HepG2 (cell line): Measurements from ENCODE around the gene P3H2. TPM values are rescaled to one million over a fixed set of nuclear protein-coding genes. Genes with fewer than 3 reads are reported as not detected.

Source experiments
- ATAC-seq: fragments of 200-7000 bp; cut with Tn5 transposase; 3 replicates; pipeline ENCODE4 v1.9.1; 2020; ENCODE audit warnings: mild to moderate bottlenecking, moderate library complexity
- Bru-seq: library from RNA; stranded (reverse); fragments of 400-500 nt; gene quantifications from one replicate; lab custom pipeline; 2021; lab: Mats Ljungman, UMichigan
- BruChase-seq, 2 experiments: library from RNA; stranded (reverse); fragments of 400-500 nt; gene quantifications; one replicate each; lab custom pipeline; 2021; lab: Mats Ljungman, UMichigan
- BruUV-seq: library from RNA; stranded (reverse); fragments of 400-500 nt; replicated peaks from 2 replicates; lab custom pipeline; 2021; lab: Mats Ljungman, UMichigan
- CTCF ChIA-PET: fragments of 300-600 bp; formaldehyde crosslinking; extraction: SDS; loops from one replicate; lab custom pipeline; 2021; ENCODE audit warnings: low total read pairs, inconsistent platforms, low intra/inter-chr PET ratio; lab: Yijun Ruan, JAX
- POLR2A ChIA-PET: fragments of 350-600 bp; sonication (Branson Sonifier 250); formaldehyde crosslinking; loops from one replicate; lab custom pipeline; 2020; ENCODE audit warnings: antibody characterized with exemption, inconsistent platforms; lab: Yijun Ruan, JAX
- DNase-seq: peaks from one replicate; pipeline ENCODE4 v3.0.0-alpha.2; 2015; ENCODE audit warnings: low spot score
- FAIRE-seq: peaks from 3 replicates; lab custom pipeline; 2011; peaks lifted over from hg19 to GRCh38; lab: Jason Lieb, UNC
- H2AFZ ChIP-seq: one replicate; pipeline ENCODE4 v1.6.1; 2011; ENCODE audit warnings: low read length, inconsistent platforms
- H3K27ac ChIP-seq: fragments of 300-600 bp; 3 replicates; pipeline ENCODE4 v1.8.0; 2011; ENCODE audit warnings: mixed run types, mild to moderate bottlenecking, mixed read lengths, low read length, inconsistent platforms; ENCODE audit not compliant: insufficient read depth; ENCODE audit errors: extremely low read length
- H3K27me3 ChIP-seq, 2 experiments: fragments of 200-600 bp in 1 of 2; 2 replicates in 1 of 2; 3 replicates in 1 of 2; pipeline versions ENCODE4 v1.6.0 to v1.8.0; 2011; ENCODE audit warnings: low read length in 2 of 2, mild to moderate bottlenecking in 2 of 2, moderate library complexity in 2 of 2, inconsistent platforms in 1 of 2; ENCODE audit not compliant: insufficient read depth in 2 of 2, control insufficient read depth in 1 of 2
- H3K36me3 ChIP-seq, 2 experiments: fragments of 200-600 bp in 1 of 2; replicated peaks in 1 of 2; 2 replicates in 1 of 2; 3 replicates in 1 of 2; pipeline versions ENCODE4 v1.5.1 to v1.8.0; 2011; ENCODE audit warnings: low read length in 2 of 2, inconsistent platforms in 1 of 2; ENCODE audit not compliant: insufficient read depth in 2 of 2, control insufficient read depth in 1 of 2
- H3K4me1 ChIP-seq: 2 replicates; pipeline ENCODE4 v1.5.1; 2012; ENCODE audit warnings: low read length, inconsistent platforms; ENCODE audit not compliant: insufficient read depth
- H3K4me2 ChIP-seq: 2 replicates; pipeline ENCODE4 v1.6.0; 2011; ENCODE audit warnings: low read depth, low read length, inconsistent platforms
- H3K4me3 ChIP-seq, 3 experiments: fragments of 200-600 bp in 1 of 3; sonication (generic), shearing (Covaris generic) in 1 of 3; replicated peaks in 1 of 3; 2 replicates each; pipeline ENCODE4 v1.5.1; 2011 to 2016; ENCODE audit warnings: low read length in 3 of 3, inconsistent platforms in 2 of 3, low read depth in 2 of 3, mild to moderate bottlenecking in 2 of 3, control low read depth in 1 of 3, mixed read lengths in 1 of 3; ENCODE audit not compliant: insufficient read depth in 1 of 3
- H3K79me2 ChIP-seq: one replicate; pipeline ENCODE4 v1.6.1; 2011; ENCODE audit warnings: low read length, inconsistent platforms; ENCODE audit not compliant: insufficient read depth
- H3K9ac ChIP-seq: 2 replicates; pipeline ENCODE4 v1.6.0; 2011; ENCODE audit warnings: mild to moderate bottlenecking, low read depth, low read length, inconsistent platforms; ENCODE audit not compliant: insufficient read depth
- H3K9me3 ChIP-seq: 2 replicates; pipeline ENCODE4 v1.5.1; 2012; ENCODE audit warnings: mild to moderate bottlenecking, low read length
- H4K20me1 ChIP-seq: 2 replicates; pipeline ENCODE4 v1.6.0; 2011; ENCODE audit warnings: inconsistent platforms, mild to moderate bottlenecking, low read length, moderate library complexity; ENCODE audit not compliant: insufficient read depth
- CTCF ChIP-seq: sonication (generic); formaldehyde crosslinking; IDR thresholded peaks from 2 replicates; pipeline ENCODE4 v1.5.0; 2020; ENCODE audit warnings: mild to moderate bottlenecking, missing genetic modification reagents, moderate library complexity
- HNRNPLL ChIP-seq: fragments of 200-400 bp; formaldehyde crosslinking; IDR thresholded peaks from 2 replicates; pipeline ENCODE4 v1.6.1; 2017; ENCODE audit warnings: mild to moderate bottlenecking, low read depth, low read length; ENCODE audit not compliant: poor library complexity, severe bottlenecking
- ZNF768 ChIP-seq: sonication (generic); formaldehyde crosslinking; IDR thresholded peaks from 2 replicates; pipeline ENCODE4 v1.4.0; 2020; ENCODE audit warnings: missing genetic modification reagents
- ZNF883 ChIP-seq: sonication (generic); formaldehyde crosslinking; IDR thresholded peaks from 2 replicates; pipeline ENCODE4 v1.5.1; 2020; ENCODE audit warnings: mild to moderate bottlenecking, missing genetic modification reagents; ENCODE audit errors: not compliant biosample characterization
- WGBS: methylation state at CpG from one replicate; pipeline ENCODE4 v1.1.6; 2017; ENCODE audit warnings: low lambda C conversion rate; 5-methylcytosine and 5-hydroxymethylcytosine counted together
- in situ Hi-C: cut with HindIII; loops from 2 replicates; pipeline ENCODE4 v1.10.0; 2017; ENCODE audit warnings: low pct_unique_long_range_greater_than_20kb; ENCODE audit not compliant: extremely low pct_ligation_motif_present
- intact Hi-C: fragments of 100-400 bp; cut with micrococcal nuclease; formaldehyde crosslinking; loops from one replicate; pipeline ENCODE4 v1.10.0; 2022; ENCODE audit not compliant: unreplicated experiment
- long read RNA-seq, 2 experiments: library from RNA in 1 of 2; library from polyadenylated mRNA in 1 of 2; stranded (forward) in 1 of 2; unstranded in 1 of 2; transcript quantifications; one replicate each; pipeline ENCODE4 v2.0.0, GENCODE V29; 2019 to 2022
- polyA minus RNA-seq, 3 experiments: library from RNA; depleted of rRNA, polyadenylated mRNA; stranded (reverse); fragments of >200 nt; gene quantifications; 2 replicates each; pipeline ENCODE4 v1.2.3, GENCODE V29; 2011; ENCODE audit warnings: low replicate concordance in 1 of 3
- polyA plus RNA-seq, 8 experiments: library from polyadenylated mRNA; depleted of rRNA in 3 of 8; stranded (reverse) in 7 of 8; unstranded in 1 of 8; fragments of >200 nt; fragmentation: Illumina TruSeq in 4 of 8; extraction: Trizol in 4 of 8; gene quantifications; 2 replicates each; pipeline versions ENCODE4 v1.2.1 to v1.2.3, GENCODE V29; 2011 to 2016; ENCODE audit warnings: low read depth in 4 of 8, missing spikeins in 1 of 8, mixed read lengths in 1 of 8; ENCODE audit not compliant: insufficient read depth in 1 of 8
- total RNA-seq, 5 experiments: library from RNA; depleted of rRNA; stranded (reverse); fragments of >200 nt; fragmentation: Illumina TruSeq; extraction: Trizol; gene quantifications; 2 replicates each; pipeline ENCODE4 v1.2.3, GENCODE V29; 2016; ENCODE audit warnings: low read depth in 1 of 5
- TF ChIP-seq, protein P1 (sequence below): sonication (generic); formaldehyde crosslinking; IDR thresholded peaks from 2 replicates; pipeline ENCODE4 v1.5.1; 2020; ENCODE audit warnings: mild to moderate bottlenecking, missing genetic modification reagents, moderate library complexity

P3H2 gene, protein sequence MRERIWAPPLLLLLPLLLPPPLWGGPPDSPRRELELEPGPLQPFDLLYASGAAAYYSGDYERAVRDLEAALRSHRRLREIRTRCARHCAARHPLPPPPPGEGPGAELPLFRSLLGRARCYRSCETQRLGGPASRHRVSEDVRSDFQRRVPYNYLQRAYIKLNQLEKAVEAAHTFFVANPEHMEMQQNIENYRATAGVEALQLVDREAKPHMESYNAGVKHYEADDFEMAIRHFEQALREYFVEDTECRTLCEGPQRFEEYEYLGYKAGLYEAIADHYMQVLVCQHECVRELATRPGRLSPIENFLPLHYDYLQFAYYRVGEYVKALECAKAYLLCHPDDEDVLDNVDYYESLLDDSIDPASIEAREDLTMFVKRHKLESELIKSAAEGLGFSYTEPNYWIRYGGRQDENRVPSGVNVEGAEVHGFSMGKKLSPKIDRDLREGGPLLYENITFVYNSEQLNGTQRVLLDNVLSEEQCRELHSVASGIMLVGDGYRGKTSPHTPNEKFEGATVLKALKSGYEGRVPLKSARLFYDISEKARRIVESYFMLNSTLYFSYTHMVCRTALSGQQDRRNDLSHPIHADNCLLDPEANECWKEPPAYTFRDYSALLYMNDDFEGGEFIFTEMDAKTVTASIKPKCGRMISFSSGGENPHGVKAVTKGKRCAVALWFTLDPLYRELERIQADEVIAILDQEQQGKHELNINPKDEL
- not detected in 2 replicates for total RNA-seq (2016; rRNA removed; fragmentation: Illumina TruSeq; extraction: Trizol)
- not detected in 2 replicates for total RNA-seq (2016; cell fraction: cytosol; rRNA removed; fragmentation: Illumina TruSeq; extraction: Trizol; ENCODE audit: low read depth)
- total RNA-seq (2016; cell fraction: insoluble cytoplasmic fraction; rRNA removed; fragmentation: Illumina TruSeq; extraction: Trizol) = not detected in 2 replicates
- not detected in 2 replicates for total RNA-seq (2016; cell fraction: membrane; rRNA removed; fragmentation: Illumina TruSeq; extraction: Trizol)
- total RNA-seq (2016; cell fraction: nucleus; rRNA removed; fragmentation: Illumina TruSeq; extraction: Trizol) = not detected in 2 replicates
- polyA plus RNA-seq (2011; rRNA removed) = not detected in 2 replicates
- 0.11 TPM in 1 of 2 replicates, not detected in the other for polyA plus RNA-seq (2011; cell fraction: cytosol; rRNA removed)
- polyA plus RNA-seq (2011; cell fraction: nucleus; rRNA removed) = not detected in 2 replicates
- polyA plus RNA-seq (2012) = not detected in 2 replicates
- not detected in 2 replicates for polyA plus RNA-seq (2016; cell fraction: cytosol; fragmentation: Illumina TruSeq; extraction: Trizol; ENCODE audit: low read depth)
- polyA plus RNA-seq (2016; cell fraction: insoluble cytoplasmic fraction; fragmentation: Illumina TruSeq; extraction: Trizol; ENCODE audit: low read depth) = not detected in 2 replicates
- polyA plus RNA-seq (2016; cell fraction: membrane; fragmentation: Illumina TruSeq; extraction: Trizol; ENCODE audit: low read depth) = not detected in 2 replicates
- polyA plus RNA-seq (2016; cell fraction: nucleus; fragmentation: Illumina TruSeq; extraction: Trizol; ENCODE audit: insufficient read depth, low read depth) = not detected in 2 replicates
- not detected in 2 replicates for polyA minus RNA-seq (2011; rRNA and poly(A)+ RNA removed; ENCODE audit: low replicate concordance)
- not detected in 2 replicates for polyA minus RNA-seq (2011; cell fraction: cytosol; rRNA and poly(A)+ RNA removed)
- polyA minus RNA-seq (2011; cell fraction: nucleus; rRNA and poly(A)+ RNA removed) = not detected in 2 replicates
- percentile 12 among the genes with signal in this experiment for Bru-seq, nascent RNA
- BruChase-seq, experiment 1, labeled RNA remaining after a 6-hour chase = percentile 10 among the genes with signal in this experiment
- percentile 13 among the genes with signal in this experiment for BruChase-seq, experiment 2, labeled RNA remaining after a 2-hour chase
- long read RNA-seq, experiment 1 = 0 reads
- long read RNA-seq, experiment 2 = 0 reads

GRCh38 chr3:190120269-190121060 lies at the start of gene P3H2:
P3H2 (minus strand) TSS chr3:190120897; CDS start chr3:190120731, 166 bp downstream.
- WGBS = 27% methylated on average over 3 of the region's 100 CpGs
- CTCF ChIA-PET = no interaction called here
- Histone ChIP-seq H3K4me3 (peak within 1 kb of the TSS; percentile 58 to 70 (median 65); a peak in 5 of 6 replicates), H3K9me3 (no peaks in the 10 kb centered on the region), H3K27me3 (peaks cover 0 to 17% of the 10 kb centered on the region in 2 experiments; a peak in 4 of 5 replicates), H3K9ac (no peak within 1 kb of the TSS), H2AFZ (no peak within 1 kb of the TSS), H3K79me2 (no peaks in the 10 kb centered on the region), H3K4me2 (peak within 1 kb of the TSS; percentile 70), H3K27ac (no peak within 1 kb of the TSS), H3K36me3 (no peaks in the 10 kb centered on the region), H3K4me1 (no peaks in the 10 kb centered on the region), H4K20me1 (no peaks in the 10 kb centered on the region)
- FAIRE-seq (peak; percentile 53), ATAC-seq (peak; percentile 100), DNase-seq (peak; percentile 66)
- intact Hi-C loops = loop anchor here (2.0 to 10.0 kb wide), 3 partner anchors 74 to 264 kb away; partner anchors contain the start of gene CLDN16
- in situ Hi-C loops = no loop called here
- POLR2A ChIA-PET = no interaction called here
- BruUV-seq = no TSS peak
- TF ChIP-seq CTCF (CRISPR knock-in tag) (peak; percentile 63), ZNF883 (CRISPR knock-in tag) (peak; percentile 27), ZNF768 (CRISPR knock-in tag) (0 out of 2 replicates have a peak, but pooled peaks have one; percentile 15), HNRNPLL (peak; percentile 99)
- TF ChIP-seq, protein P1, sequence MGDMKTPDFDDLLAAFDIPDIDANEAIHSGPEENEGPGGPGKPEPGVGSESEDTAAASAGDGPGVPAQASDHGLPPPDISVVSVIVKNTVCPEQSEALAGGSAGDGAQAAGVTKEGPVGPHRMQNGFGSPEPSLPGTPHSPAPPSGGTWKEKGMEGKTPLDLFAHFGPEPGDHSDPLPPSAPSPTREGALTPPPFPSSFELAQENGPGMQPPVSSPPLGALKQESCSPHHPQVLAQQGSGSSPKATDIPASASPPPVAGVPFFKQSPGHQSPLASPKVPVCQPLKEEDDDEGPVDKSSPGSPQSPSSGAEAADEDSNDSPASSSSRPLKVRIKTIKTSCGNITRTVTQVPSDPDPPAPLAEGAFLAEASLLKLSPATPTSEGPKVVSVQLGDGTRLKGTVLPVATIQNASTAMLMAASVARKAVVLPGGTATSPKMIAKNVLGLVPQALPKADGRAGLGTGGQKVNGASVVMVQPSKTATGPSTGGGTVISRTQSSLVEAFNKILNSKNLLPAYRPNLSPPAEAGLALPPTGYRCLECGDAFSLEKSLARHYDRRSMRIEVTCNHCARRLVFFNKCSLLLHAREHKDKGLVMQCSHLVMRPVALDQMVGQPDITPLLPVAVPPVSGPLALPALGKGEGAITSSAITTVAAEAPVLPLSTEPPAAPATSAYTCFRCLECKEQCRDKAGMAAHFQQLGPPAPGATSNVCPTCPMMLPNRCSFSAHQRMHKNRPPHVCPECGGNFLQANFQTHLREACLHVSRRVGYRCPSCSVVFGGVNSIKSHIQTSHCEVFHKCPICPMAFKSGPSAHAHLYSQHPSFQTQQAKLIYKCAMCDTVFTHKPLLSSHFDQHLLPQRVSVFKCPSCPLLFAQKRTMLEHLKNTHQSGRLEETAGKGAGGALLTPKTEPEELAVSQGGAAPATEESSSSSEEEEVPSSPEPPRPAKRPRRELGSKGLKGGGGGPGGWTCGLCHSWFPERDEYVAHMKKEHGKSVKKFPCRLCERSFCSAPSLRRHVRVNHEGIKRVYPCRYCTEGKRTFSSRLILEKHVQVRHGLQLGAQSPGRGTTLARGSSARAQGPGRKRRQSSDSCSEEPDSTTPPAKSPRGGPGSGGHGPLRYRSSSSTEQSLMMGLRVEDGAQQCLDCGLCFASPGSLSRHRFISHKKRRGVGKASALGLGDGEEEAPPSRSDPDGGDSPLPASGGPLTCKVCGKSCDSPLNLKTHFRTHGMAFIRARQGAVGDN (CRISPR knock-in tag) = peak; percentile 62
